NCI-H1417 (cell line): ENCODE measurements around the gene RBM15B.

Experiments
- DNase-seq, 3 experiments: peaks; one replicate each; lab custom pipeline; 2025; lab: John Stamatoyannopoulos, UW

RBM15B gene

GRCh38 chr3:51391566-51392354, 675 bp downstream of the RBM15B start:
- DNase-seq, result peak in 2 of 3 experiments; percentile 42 to 57

DNA sequence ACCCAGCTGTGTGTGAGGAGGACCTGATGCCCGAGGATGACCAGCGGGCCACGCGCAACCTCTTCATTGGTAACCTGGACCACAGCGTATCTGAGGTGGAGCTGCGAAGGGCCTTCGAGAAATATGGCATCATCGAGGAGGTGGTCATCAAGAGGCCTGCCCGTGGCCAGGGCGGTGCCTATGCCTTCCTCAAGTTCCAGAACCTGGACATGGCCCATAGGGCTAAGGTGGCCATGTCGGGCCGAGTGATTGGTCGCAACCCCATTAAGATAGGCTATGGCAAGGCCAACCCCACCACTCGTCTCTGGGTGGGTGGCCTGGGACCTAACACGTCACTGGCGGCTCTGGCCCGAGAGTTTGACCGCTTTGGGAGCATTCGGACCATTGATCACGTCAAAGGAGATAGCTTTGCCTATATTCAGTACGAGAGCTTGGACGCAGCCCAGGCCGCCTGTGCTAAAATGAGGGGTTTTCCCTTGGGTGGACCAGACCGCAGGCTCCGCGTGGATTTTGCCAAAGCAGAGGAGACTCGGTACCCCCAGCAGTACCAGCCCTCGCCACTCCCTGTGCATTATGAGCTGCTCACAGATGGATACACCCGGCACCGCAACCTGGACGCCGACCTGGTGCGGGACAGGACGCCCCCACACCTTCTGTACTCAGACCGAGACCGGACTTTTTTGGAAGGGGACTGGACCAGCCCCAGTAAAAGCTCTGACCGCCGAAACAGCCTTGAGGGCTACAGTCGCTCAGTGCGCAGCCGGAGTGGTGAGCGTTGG, 1.5 kb downstream of the RBM15B start:
- DNase-seq, result no peak

DNA sequence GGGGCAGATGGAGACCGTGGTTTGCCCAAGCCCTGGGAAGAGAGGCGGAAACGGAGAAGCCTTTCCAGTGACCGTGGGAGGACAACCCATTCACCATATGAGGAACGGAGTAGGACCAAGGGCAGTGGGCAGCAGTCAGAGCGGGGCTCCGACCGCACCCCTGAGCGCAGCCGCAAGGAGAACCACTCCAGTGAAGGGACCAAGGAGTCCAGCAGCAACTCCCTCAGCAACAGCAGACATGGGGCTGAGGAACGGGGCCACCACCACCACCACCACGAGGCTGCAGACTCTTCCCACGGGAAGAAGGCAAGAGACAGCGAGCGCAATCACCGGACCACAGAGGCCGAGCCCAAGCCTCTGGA, 2.0 kb downstream of the RBM15B start:
- DNase-seq, result no peak

DNA sequence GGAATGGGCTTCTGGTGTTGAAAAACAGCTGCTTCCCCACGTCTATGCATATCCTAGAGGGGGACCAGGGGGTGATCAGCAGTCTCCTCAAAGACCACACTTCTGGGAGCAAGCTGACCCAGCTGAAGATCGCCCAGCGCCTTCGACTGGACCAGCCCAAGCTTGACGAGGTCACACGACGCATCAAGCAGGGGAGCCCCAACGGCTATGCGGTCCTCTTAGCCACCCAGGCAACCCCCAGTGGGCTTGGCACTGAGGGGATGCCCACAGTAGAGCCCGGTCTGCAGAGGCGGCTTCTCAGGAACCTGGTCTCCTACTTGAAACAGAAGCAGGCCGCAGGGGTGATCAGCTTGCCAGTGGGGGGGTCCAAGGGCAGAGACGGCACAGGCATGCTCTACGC, 2.5 kb downstream of the RBM15B start:
- no peak for DNase-seq

GRCh38 chr3:51394541-51394940, 3.5 kb downstream of the RBM15B start:
- DNase-seq, result no peak

DNA sequence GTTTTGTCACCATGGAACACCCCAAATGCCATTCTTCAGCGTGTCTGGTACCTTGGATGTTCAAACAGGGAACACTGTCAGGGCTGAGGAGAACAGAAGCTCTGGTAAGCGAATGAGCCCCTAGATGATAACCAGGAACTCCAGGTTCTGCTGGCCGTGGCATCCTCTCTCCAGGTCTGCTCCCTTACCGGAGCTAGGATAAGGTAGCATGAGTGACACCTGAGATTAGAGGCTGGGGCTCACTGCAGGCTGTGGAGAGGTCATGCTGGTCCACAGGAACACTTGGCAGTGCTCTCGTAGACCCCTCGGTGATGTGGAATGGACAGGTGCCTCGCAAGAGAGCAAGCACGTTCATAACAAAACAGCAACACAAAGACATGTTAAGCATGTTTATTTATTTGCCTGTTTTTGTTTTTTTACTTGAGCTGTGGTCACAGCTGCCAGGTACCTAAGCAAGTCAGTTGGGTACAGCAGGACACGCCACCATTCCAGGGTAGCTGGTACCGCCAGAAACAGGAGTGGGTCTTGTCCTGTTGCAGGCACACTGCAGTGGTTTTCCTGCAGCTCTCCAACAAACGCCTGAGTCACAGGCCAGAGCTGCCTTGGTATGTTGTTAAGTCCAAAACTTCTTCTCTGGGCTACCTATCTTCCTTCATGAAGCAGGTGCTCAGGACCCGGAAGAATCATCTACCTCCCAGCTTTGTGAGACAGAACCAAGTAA, 4.6 kb downstream of the RBM15B start:
- no peak for DNase-seq

- no peak for DNase-seq
Measured at GRCh38 chr3:51396401-51396800, 5.3 kb downstream of the RBM15B start.

DNA sequence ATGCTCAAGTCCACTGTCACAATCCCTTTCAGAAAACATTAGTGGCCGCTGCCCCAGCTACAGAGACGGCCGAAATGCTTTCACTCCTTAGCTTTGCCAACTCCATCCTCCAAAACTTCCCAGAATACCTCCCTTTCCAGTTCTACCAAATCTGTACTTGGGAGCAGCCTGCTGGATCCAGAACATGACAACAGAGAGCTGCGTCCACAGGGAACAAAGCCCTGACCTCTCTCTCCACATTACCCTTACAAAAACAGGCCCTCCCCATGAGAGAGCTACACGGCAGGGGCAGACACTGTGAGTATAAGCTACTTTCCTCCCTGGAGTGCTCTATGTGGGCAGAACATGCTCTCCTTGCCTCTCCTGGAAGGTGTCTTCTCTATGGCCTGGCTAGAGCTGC, 6.3 kb downstream of the RBM15B start:
- DNase-seq, result no peak

DNA sequence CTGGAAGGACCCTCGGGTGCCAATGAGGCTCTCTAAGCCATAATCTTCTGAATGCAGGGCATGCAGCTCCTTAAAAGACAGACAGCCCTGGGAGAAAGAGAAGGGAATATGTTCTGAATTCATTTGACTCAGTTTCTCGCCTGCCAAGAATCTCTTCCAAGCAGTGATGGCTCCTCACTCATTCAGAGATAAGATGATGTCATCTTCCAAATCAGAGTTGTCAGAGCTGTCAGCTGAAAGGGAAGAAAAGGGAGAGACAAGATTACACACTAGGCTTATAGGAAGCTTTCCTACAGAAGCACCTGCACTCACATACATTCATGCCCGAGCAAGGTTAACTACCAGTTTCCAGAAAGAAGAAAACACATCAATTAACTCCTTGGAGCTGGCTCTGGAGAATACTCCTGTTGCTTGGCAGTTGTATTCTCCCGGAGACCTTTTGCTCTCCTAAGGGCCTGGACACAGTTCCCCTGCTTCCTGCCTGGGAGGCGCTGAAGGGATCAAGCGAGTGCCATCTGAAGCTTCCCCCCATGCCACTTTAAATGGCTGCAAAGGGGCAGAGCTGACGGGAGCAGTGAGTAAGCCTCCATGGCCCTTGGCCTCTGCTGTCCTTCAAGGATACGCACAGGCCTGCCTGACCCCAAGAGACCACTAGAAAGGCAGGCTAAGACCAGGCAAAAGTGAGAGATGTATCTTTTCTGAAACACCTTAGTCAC, 7.7 kb downstream of the RBM15B start:
- no peak for DNase-seq

DNA sequence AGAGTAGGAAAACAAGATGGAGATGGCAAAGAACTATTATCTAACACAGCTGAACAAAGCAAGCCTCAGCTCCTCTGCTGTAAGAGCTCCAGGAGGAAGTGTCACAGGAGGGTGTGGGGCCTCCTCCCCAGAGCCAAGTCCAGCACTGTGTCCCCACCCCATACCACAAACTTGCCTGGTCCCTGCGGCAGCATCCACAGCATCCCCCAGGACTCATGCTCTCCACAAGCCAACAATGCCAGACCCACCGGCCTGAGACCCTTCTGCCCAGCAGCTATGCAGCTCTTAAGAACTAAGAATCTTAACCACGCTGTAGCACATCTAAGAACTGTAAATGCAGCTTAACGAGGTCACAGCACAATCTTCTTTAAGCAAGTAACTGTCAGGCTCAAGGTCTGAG, 9.1 kb downstream of the RBM15B start:
- DNase-seq, result no peak

DNA sequence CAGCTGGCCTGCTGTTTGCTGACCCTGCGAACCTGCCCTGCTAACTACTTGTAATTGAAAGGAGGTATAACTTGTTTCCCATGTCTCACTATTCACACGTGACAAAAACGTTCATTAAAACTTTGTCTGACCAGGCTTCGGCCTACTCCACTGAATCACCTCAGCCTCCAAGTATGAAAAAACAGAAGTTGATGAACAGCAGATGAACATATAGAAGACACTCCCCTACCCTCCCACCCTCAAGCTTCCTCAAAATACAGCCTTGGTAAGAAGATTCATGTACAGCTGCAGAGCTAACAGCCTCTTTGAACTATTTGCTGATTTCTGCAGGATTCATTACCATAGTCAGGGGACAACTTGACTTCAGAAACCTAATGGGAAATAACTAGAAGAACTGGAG, 10.7 kb downstream of the RBM15B start:
- no peak for DNase-seq

DNA sequence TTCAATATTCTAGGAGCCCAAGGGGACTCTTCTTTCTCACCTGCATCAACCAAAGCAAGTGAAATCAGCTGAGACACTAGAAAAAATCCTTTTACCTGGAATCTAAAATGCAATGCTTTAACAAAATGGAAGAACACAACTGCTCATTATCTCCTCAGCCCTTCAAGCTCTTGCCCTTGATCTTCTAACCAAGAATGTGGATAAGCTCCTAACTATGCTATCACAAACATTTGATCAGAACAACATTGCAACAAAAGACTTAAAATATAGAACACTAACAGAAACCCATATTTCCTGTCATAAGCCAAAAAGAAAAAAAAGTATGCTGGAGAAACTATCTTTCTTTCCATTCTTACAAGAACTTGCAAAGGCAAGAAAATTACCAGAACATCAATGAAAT, 12.6 kb downstream of the RBM15B start:
- no peak for DNase-seq

- no peak for DNase-seq
Measured at GRCh38 chr3:51408021-51408420, 16.9 kb downstream of the RBM15B start.

- no peak for DNase-seq
Measured at GRCh38 chr3:51408813-51409212, 17.7 kb downstream of the RBM15B start.

GRCh38 chr3:51422211-51422610, 31.1 kb downstream of the RBM15B start:
- no peak for DNase-seq

DNA sequence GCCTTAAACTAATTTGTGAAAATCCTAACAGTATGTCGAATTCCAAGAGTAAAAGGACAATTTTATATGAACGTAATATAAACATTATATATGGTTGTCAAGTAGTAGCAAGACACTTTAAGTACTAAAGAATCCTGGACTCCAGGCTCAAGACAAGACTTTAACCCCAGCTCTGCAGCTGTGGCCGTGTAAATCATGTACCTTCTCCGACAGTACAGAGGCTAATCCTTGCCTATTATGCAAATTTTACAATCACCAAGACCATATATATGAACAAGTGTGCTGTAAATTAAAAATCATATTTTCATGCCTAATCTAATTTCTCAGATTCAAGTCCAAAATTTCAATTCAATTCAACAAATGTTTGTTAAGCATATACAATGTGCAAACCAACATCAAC, 35.8 kb downstream of the RBM15B start:
- DNase-seq, result no peak

GRCh38 chr3:51429138-51429537, 38.1 kb downstream of the RBM15B start:
- DNase-seq, result no peak

GRCh38 chr3:51434110-51434509, 43.0 kb downstream of the RBM15B start:
- no peak for DNase-seq

GRCh38 chr3:51434746-51435327, 43.8 kb downstream of the RBM15B start:
- peak; percentile 0 to 42 (median 0) for DNase-seq

GRCh38 chr3:51436998-51437639, 46.0 kb downstream of the RBM15B start:
- DNase-seq, result no peak

- DNase-seq, result no peak
Measured at GRCh38 chr3:51441282-51442030, 50.4 kb downstream of the RBM15B start.
